Neural cell (in vitro differentiated cells): Measurements from ENCODE around the gene GDAP2.

Experiments
- EP300 ChIP-seq: fragments of 450-650 bp; conservative IDR thresholded peaks from 2 replicates; pipeline ENCODE4 v1.6.1; 2014; ENCODE audit warnings: antibody characterized with exemption, mild to moderate bottlenecking, moderate library complexity; ENCODE audit not compliant: poor library complexity, severe bottlenecking
- EZH2 ChIP-seq: fragments of 200-600, 300-800 bp; shearing (Covaris generic), sonication (generic); IDR thresholded peaks from 2 replicates; pipeline ENCODE4 v1.6.1; 2014; ENCODE audit warnings: antibody characterized with exemption, low read length, borderline replicate concordance, mild to moderate bottlenecking; ENCODE audit not compliant: insufficient read depth, poor library complexity, severe bottlenecking
- POLR2AphosphoS5 ChIP-seq: IDR thresholded peaks from 2 replicates; pipeline ENCODE4 v1.6.1; 2012
- RAD21 ChIP-seq: fragments of 450-650 bp; conservative IDR thresholded peaks from 2 replicates; pipeline ENCODE4 v1.6.1; 2014; ENCODE audit warnings: antibody characterized with exemption, mild to moderate bottlenecking, moderate library complexity
- TAF1 ChIP-seq: IDR thresholded peaks from 2 replicates; pipeline ENCODE4 v1.6.1; 2012; ENCODE audit warnings: low read depth
- TF ChIP-seq, protein P1 (sequence below): fragments of 450-650 bp; IDR thresholded peaks from 2 replicates; pipeline ENCODE4 v1.5.1; 2014; ENCODE audit warnings: antibody characterized with exemption, mild to moderate bottlenecking, moderate library complexity; ENCODE audit not compliant: poor library complexity, severe bottlenecking

DNA sequence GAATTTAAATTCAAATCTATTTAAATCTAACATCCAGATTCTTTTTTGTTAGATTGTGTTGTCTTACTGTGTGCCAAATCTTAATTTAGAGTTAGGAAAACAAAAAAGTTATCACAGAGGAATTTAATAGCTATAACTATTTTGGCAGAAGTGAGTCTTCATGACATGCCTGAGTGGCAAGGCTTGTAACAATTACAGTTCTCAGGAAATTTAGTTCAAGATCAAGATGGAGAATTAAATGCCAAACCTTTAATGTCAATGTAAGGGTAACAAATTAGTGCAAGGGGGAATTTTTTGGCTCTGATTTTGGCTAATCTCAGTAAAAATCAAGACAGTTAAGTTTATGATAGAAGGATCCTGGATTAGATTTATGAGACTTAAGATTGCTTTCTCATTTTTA is 58.4 kb downstream of the GDAP2 start:
- TF ChIP-seq, protein P1, sequence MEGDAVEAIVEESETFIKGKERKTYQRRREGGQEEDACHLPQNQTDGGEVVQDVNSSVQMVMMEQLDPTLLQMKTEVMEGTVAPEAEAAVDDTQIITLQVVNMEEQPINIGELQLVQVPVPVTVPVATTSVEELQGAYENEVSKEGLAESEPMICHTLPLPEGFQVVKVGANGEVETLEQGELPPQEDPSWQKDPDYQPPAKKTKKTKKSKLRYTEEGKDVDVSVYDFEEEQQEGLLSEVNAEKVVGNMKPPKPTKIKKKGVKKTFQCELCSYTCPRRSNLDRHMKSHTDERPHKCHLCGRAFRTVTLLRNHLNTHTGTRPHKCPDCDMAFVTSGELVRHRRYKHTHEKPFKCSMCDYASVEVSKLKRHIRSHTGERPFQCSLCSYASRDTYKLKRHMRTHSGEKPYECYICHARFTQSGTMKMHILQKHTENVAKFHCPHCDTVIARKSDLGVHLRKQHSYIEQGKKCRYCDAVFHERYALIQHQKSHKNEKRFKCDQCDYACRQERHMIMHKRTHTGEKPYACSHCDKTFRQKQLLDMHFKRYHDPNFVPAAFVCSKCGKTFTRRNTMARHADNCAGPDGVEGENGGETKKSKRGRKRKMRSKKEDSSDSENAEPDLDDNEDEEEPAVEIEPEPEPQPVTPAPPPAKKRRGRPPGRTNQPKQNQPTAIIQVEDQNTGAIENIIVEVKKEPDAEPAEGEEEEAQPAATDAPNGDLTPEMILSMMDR: no peak
- no peak for TF ChIP-seq POLR2AphosphoS5
- TF ChIP-seq RAD21: no peak
- no peak for TF ChIP-seq EP300
- TF ChIP-seq EZH2: no peak
- TF ChIP-seq TAF1: no peak
